Endothelial cell of umbilical vein (primary cell): Measurements from ENCODE around the gene GNGT2. TPM values are rescaled to one million over a fixed set of nuclear protein-coding genes. Genes with fewer than 3 reads are reported as not detected.

Source experiments
- BruUV-seq: library from RNA; stranded (reverse); fragments of 400-500 nt; replicated peaks from 2 replicates; lab custom pipeline; 2021; lab: Mats Ljungman, UMichigan
- CTCF ChIA-PET: fragments of 300-600, 350-600 bp; sonication (Branson Sonifier 250); formaldehyde crosslinking; loops from one replicate; lab custom pipeline; 2021; ENCODE audit warnings: antibody characterized with exemption, inconsistent platforms; lab: Charles Lee
- POLR2A ChIA-PET: fragments of 300-600, 350-600 bp; sonication (Branson Sonifier 250); formaldehyde crosslinking; loops from one replicate; lab custom pipeline; 2021; ENCODE audit warnings: antibody characterized with exemption, inconsistent platforms; lab: Charles Lee
- DNase-seq: peaks from one replicate; pipeline ENCODE4 v3.0.0-alpha.2; 2011; ENCODE audit warnings: low read depth, low spot score
- FAIRE-seq: peaks from 2 replicates; lab custom pipeline; 2011; peaks lifted over from hg19 to GRCh38; lab: Jason Lieb, UNC
- H2AFZ ChIP-seq: 2 replicates; pipeline ENCODE4 v1.6.0; 2012; ENCODE audit warnings: low read depth, low read length, control low read depth, inconsistent platforms
- H3K27ac ChIP-seq: 2 replicates; pipeline ENCODE4 v1.5.1; 2011; ENCODE audit warnings: low read depth, mild to moderate bottlenecking, control low read depth, low read length, moderate library complexity; ENCODE audit not compliant: insufficient read depth
- H3K27me3 ChIP-seq, 2 experiments: 2 replicates each; pipeline versions ENCODE4 v1.6.0 to v1.6.1; 2011; ENCODE audit warnings: low read length in 2 of 2, mixed read lengths in 1 of 2; ENCODE audit not compliant: control insufficient read depth in 2 of 2, insufficient read depth in 2 of 2
- H3K36me3 ChIP-seq, 2 experiments: 2 replicates in 1 of 2; 3 replicates in 1 of 2; pipeline ENCODE4 v1.5.1; 2011; ENCODE audit warnings: low read length in 2 of 2, mild to moderate bottlenecking in 1 of 2, moderate library complexity in 1 of 2; ENCODE audit not compliant: control insufficient read depth in 2 of 2, insufficient read depth in 2 of 2; ENCODE audit errors: extremely low read depth in 1 of 2
- H3K4me1 ChIP-seq: 3 replicates; pipeline ENCODE4 v1.5.1; 2011; ENCODE audit warnings: mild to moderate bottlenecking, low read length; ENCODE audit not compliant: control insufficient read depth, insufficient read depth; ENCODE audit errors: extremely low read depth
- H3K4me2 ChIP-seq: 2 replicates; pipeline ENCODE4 v1.6.1; 2011; ENCODE audit warnings: low read length, control low read depth, mixed read lengths; ENCODE audit not compliant: insufficient read depth
- H3K4me3 ChIP-seq, 3 experiments: fragments of 200-600 bp in 1 of 3; sonication (generic), shearing (Covaris generic) in 1 of 3; replicated peaks in 1 of 3; 2 replicates each; pipeline ENCODE4 v1.5.1; 2011 to 2016; ENCODE audit warnings: control low read depth in 3 of 3, low read length in 3 of 3, mild to moderate bottlenecking in 2 of 3, inconsistent platforms in 1 of 3, low read depth in 1 of 3, moderate library complexity in 1 of 3; ENCODE audit not compliant: insufficient read depth in 1 of 3
- H3K79me2 ChIP-seq: 2 replicates; pipeline ENCODE4 v1.6.0; 2012; ENCODE audit warnings: low read length, inconsistent platforms; ENCODE audit not compliant: control insufficient read depth, insufficient read depth
- H3K9ac ChIP-seq: replicated peaks from 2 replicates; pipeline ENCODE3; 2011; ENCODE audit warnings: low read length, control low read depth; ENCODE audit not compliant: insufficient read depth; ENCODE audit errors: extremely low read depth
- H3K9me1 ChIP-seq: replicated peaks from 3 replicates; pipeline ENCODE4 v1.6.0; 2011; ENCODE audit warnings: mild to moderate bottlenecking, low read length; ENCODE audit not compliant: control insufficient read depth, insufficient read depth; ENCODE audit errors: extremely low read depth
- H3K9me3 ChIP-seq: replicated peaks from 2 replicates; pipeline ENCODE4 v1.5.1; 2012; ENCODE audit warnings: low read length, inconsistent platforms; ENCODE audit not compliant: control insufficient read depth, insufficient read depth
- H4K20me1 ChIP-seq: replicated peaks from 2 replicates; pipeline ENCODE3; 2011; ENCODE audit warnings: mild to moderate bottlenecking, low read length; ENCODE audit not compliant: control insufficient read depth, insufficient read depth; ENCODE audit errors: extremely low read depth
- EZH2 ChIP-seq: IDR thresholded peaks from 2 replicates; pipeline ENCODE4 v1.6.1; 2012; ENCODE audit warnings: borderline replicate concordance, low read depth, mild to moderate bottlenecking, moderate library complexity, low read length, inconsistent platforms; ENCODE audit not compliant: severe bottlenecking
- FOS ChIP-seq: IDR thresholded peaks from 2 replicates; pipeline ENCODE4 v1.6.1; 2011; ENCODE audit warnings: mild to moderate bottlenecking, low read length, moderate library complexity, borderline replicate concordance; ENCODE audit not compliant: insufficient read depth
- GATA2 ChIP-seq: IDR thresholded peaks from 2 replicates; pipeline ENCODE4 v1.7.0; 2011; ENCODE audit warnings: low read depth, mild to moderate bottlenecking, moderate library complexity, mixed read lengths, low read length; ENCODE audit not compliant: insufficient read length, insufficient read depth
- JUN ChIP-seq: IDR thresholded peaks from 2 replicates; pipeline ENCODE4 v1.6.1; 2011; ENCODE audit warnings: borderline replicate concordance, low read depth; ENCODE audit not compliant: insufficient read length, insufficient read depth
- MYC ChIP-seq: IDR thresholded peaks from one replicate; pipeline ENCODE4 v1.6.1; 2011; ENCODE audit warnings: mild to moderate bottlenecking, low read depth, low read length
- POLR2A ChIP-seq: IDR thresholded peaks from 2 replicates; pipeline ENCODE4 v1.6.1; 2012; ENCODE audit warnings: low read depth, mild to moderate bottlenecking, control low read depth, low read length
- POLR2AphosphoS5 ChIP-seq: IDR thresholded peaks from 2 replicates; pipeline ENCODE4 v1.6.1; 2012; ENCODE audit warnings: low read depth, mild to moderate bottlenecking, control low read depth, low read length, moderate library complexity; ENCODE audit not compliant: insufficient read depth
- dilution Hi-C: fragments of 300-500 bp; cut with MboI; formaldehyde crosslinking; loops from one replicate; pipeline ENCODE4 v1.15.0; 2019; ENCODE audit warnings: low sequenced_read_pairs; ENCODE audit not compliant: extremely low pct_ligation_motif_present
- intact Hi-C: fragments of 100-400 bp; cut with micrococcal nuclease; formaldehyde crosslinking; loops from one replicate; pipeline ENCODE4 v1.10.0; 2022
- polyA plus RNA-seq, 4 experiments: library from polyadenylated mRNA; depleted of rRNA in 3 of 4; stranded (reverse) in 3 of 4; unstranded in 1 of 4; fragments of >200 nt; gene quantifications; 2 replicates each; pipeline versions ENCODE4 v1.2.1 to v1.2.3, GENCODE V29; 2011 to 2012; ENCODE audit warnings: missing spikeins in 1 of 4
- total RNA-seq: library from RNA; stranded (reverse); gene quantifications from 2 replicates; pipeline ENCODE4 v1.2.3, GENCODE V29; 2021
- TF ChIP-seq, protein P1 (sequence below): IDR thresholded peaks from 2 replicates; pipeline ENCODE4 v1.6.1; 2011; ENCODE audit not compliant: insufficient read depth, insufficient read length
- TF ChIP-seq, protein P2 (sequence below), 2 donors: IDR thresholded peaks; 1 replicate in 1 of 2; 2 replicates in 1 of 2; pipeline ENCODE4 v1.5.1; 2011; ENCODE audit warnings: low read length in 2 of 2, mild to moderate bottlenecking in 2 of 2, moderate library complexity in 2 of 2, control low read depth in 1 of 2, inconsistent platforms in 1 of 2, low read depth in 1 of 2; ENCODE audit not compliant: insufficient read depth in 1 of 2; ENCODE audit errors: extremely low read depth in 1 of 2

The GNGT2 gene
- total and polyA plus RNA-seq, 2 donors (not counting 3 experiments of a cell fraction or from before 2014, with no cell fraction given): 2.8 to 3.8 TPM

DNA sequence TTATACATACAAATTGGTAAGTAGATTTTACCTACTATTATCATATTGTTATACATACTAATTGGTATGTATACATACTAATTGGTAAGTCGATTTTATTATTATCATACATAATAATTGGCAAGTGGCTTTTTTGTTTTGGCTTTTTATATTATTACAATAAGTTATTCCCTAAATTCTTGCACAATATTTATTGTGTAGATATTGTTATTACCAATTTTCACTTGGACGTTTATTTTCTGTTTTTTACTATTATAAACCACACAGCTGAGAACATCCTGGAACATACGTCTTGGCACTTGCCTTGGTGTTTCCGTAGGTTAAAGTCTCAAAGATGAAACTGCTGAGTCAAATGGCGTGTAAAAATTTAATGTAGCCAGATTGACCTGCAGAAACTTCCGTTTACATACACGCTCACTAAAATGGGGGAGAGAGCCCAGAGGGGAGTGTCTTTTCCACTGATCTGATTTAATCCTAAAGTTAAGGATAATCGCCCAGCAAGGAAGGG is 18.9 kb downstream of the GNGT2 start:
- TF ChIP-seq EZH2 (no peak), JUN (no peak), POLR2A (no peak), MYC (no peak), GATA2 (no peak), FOS (no peak), POLR2AphosphoS5 (no peak)
- TF ChIP-seq, protein P1, sequence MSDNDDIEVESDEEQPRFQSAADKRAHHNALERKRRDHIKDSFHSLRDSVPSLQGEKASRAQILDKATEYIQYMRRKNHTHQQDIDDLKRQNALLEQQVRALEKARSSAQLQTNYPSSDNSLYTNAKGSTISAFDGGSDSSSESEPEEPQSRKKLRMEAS: no peak
- TF ChIP-seq, protein P2, sequence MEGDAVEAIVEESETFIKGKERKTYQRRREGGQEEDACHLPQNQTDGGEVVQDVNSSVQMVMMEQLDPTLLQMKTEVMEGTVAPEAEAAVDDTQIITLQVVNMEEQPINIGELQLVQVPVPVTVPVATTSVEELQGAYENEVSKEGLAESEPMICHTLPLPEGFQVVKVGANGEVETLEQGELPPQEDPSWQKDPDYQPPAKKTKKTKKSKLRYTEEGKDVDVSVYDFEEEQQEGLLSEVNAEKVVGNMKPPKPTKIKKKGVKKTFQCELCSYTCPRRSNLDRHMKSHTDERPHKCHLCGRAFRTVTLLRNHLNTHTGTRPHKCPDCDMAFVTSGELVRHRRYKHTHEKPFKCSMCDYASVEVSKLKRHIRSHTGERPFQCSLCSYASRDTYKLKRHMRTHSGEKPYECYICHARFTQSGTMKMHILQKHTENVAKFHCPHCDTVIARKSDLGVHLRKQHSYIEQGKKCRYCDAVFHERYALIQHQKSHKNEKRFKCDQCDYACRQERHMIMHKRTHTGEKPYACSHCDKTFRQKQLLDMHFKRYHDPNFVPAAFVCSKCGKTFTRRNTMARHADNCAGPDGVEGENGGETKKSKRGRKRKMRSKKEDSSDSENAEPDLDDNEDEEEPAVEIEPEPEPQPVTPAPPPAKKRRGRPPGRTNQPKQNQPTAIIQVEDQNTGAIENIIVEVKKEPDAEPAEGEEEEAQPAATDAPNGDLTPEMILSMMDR (IDR thresholded peaks at IDR 0.05; ENCODE audit: extremely low read depth in 1 of 2, insufficient read depth in 1 of 2, low read depth in 1 of 2, low read length in 2 of 2): no peak
- Histone ChIP-seq H3K36me3 (no peaks in the 10 kb centered on the region), H3K27me3 (no peaks in the 10 kb centered on the region), H3K4me3 (peak overlapping the region; percentile 51 to 67 (median 62)), H3K4me2 (peak overlapping the region; percentile 65), H3K9me3 (no peaks in the 10 kb centered on the region), H3K9me1 (no peaks in the 10 kb centered on the region), H3K9ac (peak overlapping the region; percentile 81), H4K20me1 (no peaks in the 10 kb centered on the region), H2AFZ (peak overlapping the region; percentile 78), H3K79me2 (no peaks in the 10 kb centered on the region), H3K4me1 (peaks cover 8% of the 10 kb centered on the region), H3K27ac (peak overlapping the region; percentile 62)
- no TSS peak for BruUV-seq
- DNase-seq (no peak), FAIRE-seq (no peak)
- intact Hi-C loops (no loop called here), dilution Hi-C loops (no loop called here)
- ChIA-PET CTCF (interaction anchor here (1.0 to 15.9 kb wide), 14 partner anchors 9 to 247 kb away, joined by 3 to 212 read pairs (median 6); partner anchors contain the start of genes ABI3, GNGT2, PHOSPHO1 and SNF8), POLR2A (interaction anchor here (1.1 kb wide), 1 partner anchor 21 kb away, joined by 3 read pairs; no protein-coding TSS in a partner anchor)
